HL-60 (cell line): ENCODE results near the gene TIPIN.

Experiments
- DNase-seq, 2 experiments: peaks; one replicate each; pipeline ENCODE4 v3.0.0-alpha.2; 2010 to 2020; ENCODE audit warnings: low read depth in 1 of 2, low spot score in 1 of 2
- H3K27ac ChIP-seq: fragments of 250-450 bp; sonication (Bioruptor Pico); replicated peaks from 2 replicates; pipeline ENCODE4 v1.5.1; 2020; ENCODE audit warnings: mild to moderate bottlenecking, moderate library complexity
- H3K27me3 ChIP-seq: fragments of 250-450 bp; sonication (Bioruptor Pico); 2 replicates; pipeline ENCODE4 v1.5.1; 2021; ENCODE audit warnings: mild to moderate bottlenecking, moderate library complexity; ENCODE audit not compliant: insufficient read depth, poor library complexity, severe bottlenecking
- H3K4me3 ChIP-seq: replicated peaks from 2 replicates; pipeline ENCODE4 v1.5.1; 2011; ENCODE audit warnings: mild to moderate bottlenecking, control low read depth, low read length; ENCODE audit not compliant: insufficient read depth
- GABPA ChIP-seq: IDR thresholded peaks from 2 replicates; pipeline ENCODE4 v1.6.1; 2012; ENCODE audit warnings: low read depth
- POLR2AphosphoS5 ChIP-seq: IDR thresholded peaks from 2 replicates; pipeline ENCODE4 v1.6.1; 2012; ENCODE audit warnings: low read depth
- SPI1 ChIP-seq: IDR thresholded peaks from 2 replicates; pipeline ENCODE4 v1.6.1; 2012; ENCODE audit warnings: low read depth, mild to moderate bottlenecking, borderline replicate concordance
- TF ChIP-seq, protein P1 (sequence below): IDR thresholded peaks from one replicate; pipeline ENCODE4 v1.5.1; 2011; ENCODE audit warnings: low read length, control low read depth, inconsistent platforms; ENCODE audit not compliant: insufficient read depth
- TF ChIP-seq, protein P2 (sequence below): IDR thresholded peaks from 2 replicates; pipeline ENCODE4 v1.6.1; 2012; ENCODE audit warnings: low read depth; ENCODE audit not compliant: insufficient replicate concordance

TIPIN gene

GRCh38 chr15:66288551-66289185 is 67.8 kb downstream of the TIPIN start:
- DNase-seq: no peak
- no peaks in the 10 kb centered on the region for H3K27me3 ChIP-seq
- no peak overlapping the region for H3K4me3 ChIP-seq
- H3K27ac ChIP-seq: no peak overlapping the region
- no peak for TF ChIP-seq POLR2AphosphoS5
- no peak for TF ChIP-seq SPI1
- TF ChIP-seq GABPA: no peak
- TF ChIP-seq, protein P1, sequence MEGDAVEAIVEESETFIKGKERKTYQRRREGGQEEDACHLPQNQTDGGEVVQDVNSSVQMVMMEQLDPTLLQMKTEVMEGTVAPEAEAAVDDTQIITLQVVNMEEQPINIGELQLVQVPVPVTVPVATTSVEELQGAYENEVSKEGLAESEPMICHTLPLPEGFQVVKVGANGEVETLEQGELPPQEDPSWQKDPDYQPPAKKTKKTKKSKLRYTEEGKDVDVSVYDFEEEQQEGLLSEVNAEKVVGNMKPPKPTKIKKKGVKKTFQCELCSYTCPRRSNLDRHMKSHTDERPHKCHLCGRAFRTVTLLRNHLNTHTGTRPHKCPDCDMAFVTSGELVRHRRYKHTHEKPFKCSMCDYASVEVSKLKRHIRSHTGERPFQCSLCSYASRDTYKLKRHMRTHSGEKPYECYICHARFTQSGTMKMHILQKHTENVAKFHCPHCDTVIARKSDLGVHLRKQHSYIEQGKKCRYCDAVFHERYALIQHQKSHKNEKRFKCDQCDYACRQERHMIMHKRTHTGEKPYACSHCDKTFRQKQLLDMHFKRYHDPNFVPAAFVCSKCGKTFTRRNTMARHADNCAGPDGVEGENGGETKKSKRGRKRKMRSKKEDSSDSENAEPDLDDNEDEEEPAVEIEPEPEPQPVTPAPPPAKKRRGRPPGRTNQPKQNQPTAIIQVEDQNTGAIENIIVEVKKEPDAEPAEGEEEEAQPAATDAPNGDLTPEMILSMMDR: no peak
- TF ChIP-seq, protein P2, sequence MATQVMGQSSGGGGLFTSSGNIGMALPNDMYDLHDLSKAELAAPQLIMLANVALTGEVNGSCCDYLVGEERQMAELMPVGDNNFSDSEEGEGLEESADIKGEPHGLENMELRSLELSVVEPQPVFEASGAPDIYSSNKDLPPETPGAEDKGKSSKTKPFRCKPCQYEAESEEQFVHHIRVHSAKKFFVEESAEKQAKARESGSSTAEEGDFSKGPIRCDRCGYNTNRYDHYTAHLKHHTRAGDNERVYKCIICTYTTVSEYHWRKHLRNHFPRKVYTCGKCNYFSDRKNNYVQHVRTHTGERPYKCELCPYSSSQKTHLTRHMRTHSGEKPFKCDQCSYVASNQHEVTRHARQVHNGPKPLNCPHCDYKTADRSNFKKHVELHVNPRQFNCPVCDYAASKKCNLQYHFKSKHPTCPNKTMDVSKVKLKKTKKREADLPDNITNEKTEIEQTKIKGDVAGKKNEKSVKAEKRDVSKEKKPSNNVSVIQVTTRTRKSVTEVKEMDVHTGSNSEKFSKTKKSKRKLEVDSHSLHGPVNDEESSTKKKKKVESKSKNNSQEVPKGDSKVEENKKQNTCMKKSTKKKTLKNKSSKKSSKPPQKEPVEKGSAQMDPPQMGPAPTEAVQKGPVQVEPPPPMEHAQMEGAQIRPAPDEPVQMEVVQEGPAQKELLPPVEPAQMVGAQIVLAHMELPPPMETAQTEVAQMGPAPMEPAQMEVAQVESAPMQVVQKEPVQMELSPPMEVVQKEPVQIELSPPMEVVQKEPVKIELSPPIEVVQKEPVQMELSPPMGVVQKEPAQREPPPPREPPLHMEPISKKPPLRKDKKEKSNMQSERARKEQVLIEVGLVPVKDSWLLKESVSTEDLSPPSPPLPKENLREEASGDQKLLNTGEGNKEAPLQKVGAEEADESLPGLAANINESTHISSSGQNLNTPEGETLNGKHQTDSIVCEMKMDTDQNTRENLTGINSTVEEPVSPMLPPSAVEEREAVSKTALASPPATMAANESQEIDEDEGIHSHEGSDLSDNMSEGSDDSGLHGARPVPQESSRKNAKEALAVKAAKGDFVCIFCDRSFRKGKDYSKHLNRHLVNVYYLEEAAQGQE: no peak

- no peak for DNase-seq
- Histone ChIP-seq H3K27ac (no peak overlapping the region), H3K27me3 (no peaks in the 10 kb centered on the region), H3K4me3 (no peak overlapping the region)
- no peak for TF ChIP-seq POLR2AphosphoS5
- TF ChIP-seq GABPA: no peak
- TF ChIP-seq, protein P2: no peak
- TF ChIP-seq, protein P1: no peak
- TF ChIP-seq SPI1: no peak
Observed at GRCh38 chr15:66288093-66288492, 68.4 kb downstream of the TIPIN start.

DNA sequence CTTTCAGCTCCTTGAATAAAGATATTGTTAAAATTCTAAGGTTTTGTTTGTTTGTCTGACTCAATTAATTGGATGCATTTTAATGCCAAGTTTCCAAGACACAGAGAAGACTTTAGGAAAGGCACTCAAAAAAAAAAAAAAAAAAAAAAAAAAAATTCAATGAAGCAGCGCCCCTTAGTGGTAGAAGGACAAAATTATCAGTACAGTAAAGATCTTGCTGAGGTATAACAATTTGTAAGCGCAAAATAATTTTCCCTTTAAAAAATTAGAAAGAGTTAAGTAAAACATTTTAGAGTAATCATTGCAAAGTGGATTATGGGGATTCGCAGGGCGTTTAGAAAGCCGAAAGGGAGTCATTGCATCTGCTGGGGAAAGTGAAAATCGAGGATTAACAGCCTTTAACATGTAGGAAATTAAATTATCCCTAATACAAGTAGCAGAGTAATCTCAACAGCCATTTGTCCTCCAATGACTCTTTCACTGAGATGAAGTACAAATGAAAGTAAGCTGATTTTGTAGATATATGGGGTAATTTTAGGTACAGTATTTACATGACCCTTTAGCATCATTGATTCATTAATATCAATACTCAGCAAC is 68.9 kb downstream of the TIPIN start:
- Histone ChIP-seq H3K27ac (no peak overlapping the region), H3K27me3 (no peaks in the 10 kb centered on the region), H3K4me3 (no peak overlapping the region)
- TF ChIP-seq SPI1 (no peak), GABPA (no peak), POLR2AphosphoS5 (no peak)
- TF ChIP-seq, protein P1: no peak
- TF ChIP-seq, protein P2: no peak
- DNase-seq: no peak
